Measurements from ENCODE around the gene C1orf50. TPM values are rescaled to one million over a fixed set of nuclear protein-coding genes. Genes with fewer than 3 reads are reported as not detected.

C1orf50 gene
- total and polyA plus RNA-seq, 2 of the 4 experiments (the other 2 are of a cell fraction): 2.0 to 6.0 TPM

DNA sequence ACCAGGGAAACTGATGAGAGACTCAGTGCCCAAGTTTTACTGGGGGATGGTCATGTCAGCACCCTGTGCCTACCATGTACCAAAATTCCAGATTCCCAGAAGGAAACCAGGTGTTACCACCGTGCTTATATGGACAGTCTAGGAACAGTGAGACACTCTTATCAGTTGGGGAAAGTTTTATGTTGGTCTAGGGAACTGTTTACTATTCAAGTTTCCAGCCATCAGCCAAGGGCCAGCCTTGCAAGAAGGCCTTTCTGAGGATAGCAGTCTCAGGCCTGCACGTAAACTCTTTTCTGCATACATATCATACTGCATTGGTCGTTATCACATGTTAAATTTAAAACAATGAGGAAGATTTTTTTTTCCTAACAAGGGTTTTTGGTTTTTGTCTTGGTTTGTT is 30.4 kb downstream of the C1orf50 start:
- Histone ChIP-seq H3K4ac (ENCODE audit: low read depth, low read length) (no peak overlapping the region), H2AK5ac (ENCODE audit: low read depth, low read length) (no peak overlapping the region), H3K4me1 (ENCODE audit: control insufficient read depth, insufficient read depth, low read length) (no peaks in the 10 kb centered on the region), H2BK15ac (ENCODE audit: low read depth, low read length) (no peak overlapping the region), H3K36me3 (ENCODE audit: control insufficient read depth, insufficient read depth, low read length) (no peaks in the 10 kb centered on the region), H4K20me1 (ENCODE audit: insufficient read depth, low read length) (no peaks in the 10 kb centered on the region), H3K4me2 (ENCODE audit: low read depth, low read length) (no peak overlapping the region), H3K79me1 (ENCODE audit: low read depth in 1 of 2, low read length in 2 of 2) (no peaks in the 10 kb centered on the region), H2AK9ac (replicated peaks; ENCODE audit: low read depth, low read length, poor library complexity) (no peak overlapping the region), H4K5ac (ENCODE audit: low read depth, low read length) (no peak overlapping the region), H3K9me1 (ENCODE audit: insufficient read depth, low read length) (no peaks in the 10 kb centered on the region), H3K23ac (ENCODE audit: low read depth, low read length) (no peak overlapping the region), H3K4me3 (ENCODE audit: insufficient read depth, low read depth, low read length) (no peak overlapping the region), H3K14ac (replicated peaks; ENCODE audit: low read depth, low read length) (no peak overlapping the region), H3K56ac (ENCODE audit: extremely low read depth, insufficient read depth, low read length) (no peak overlapping the region), H3K18ac (ENCODE audit: low read depth, low read length) (no peak overlapping the region), H3K9me3 (ENCODE audit: control insufficient read depth, insufficient read depth, low read length) (no peaks in the 10 kb centered on the region), H3K27ac (ENCODE audit: insufficient read depth, low read length) (no peak overlapping the region), H2BK20ac (ENCODE audit: low read depth, low read length) (no peak overlapping the region), H4K91ac (ENCODE audit: insufficient read depth, low read depth, low read length) (no peak overlapping the region), H2AFZ (replicated peaks; ENCODE audit: low read length, poor library complexity) (no peak overlapping the region), H3K27me3 (ENCODE audit: control insufficient read depth, insufficient read depth, low read length) (peaks cover 7% of the 10 kb centered on the region), H3K9ac (ENCODE audit: low read depth, low read length) (no peak overlapping the region), H4K8ac (ENCODE audit: low read depth in 2 of 2, low read length in 2 of 2) (no peak overlapping the region), H2BK120ac (ENCODE audit: low read depth, low read length) (no peak overlapping the region), H2BK5ac (ENCODE audit: low read depth, low read length, poor library complexity, severe bottlenecking) (no peak overlapping the region)
- in situ Hi-C loops (cut with MboI; ENCODE audit: low sequenced_read_pairs): no loop called here
- no CpG with 5 or more reads among the region's 3 CpGs for WGBS, 2 experiments (ENCODE audit: extremely low coverage in 2 of 2, insufficient read length in 1 of 2)
- intact Hi-C loops (cut with micrococcal nuclease): no loop called here
- dilution Hi-C loops (cut with HindIII; ENCODE audit: low sequenced_read_pairs, unreplicated experiment): no loop called here
- ChIA-PET POLR2A (ENCODE audit: unreplicated experiment) (no interaction called here), CTCF (interaction anchor here (1.4 kb wide), 1 partner anchor 10 kb away, joined by 3 read pairs; no protein-coding TSS in a partner anchor)
- BruUV-seq (replicated peaks): no TSS peak
- ATAC-seq (ENCODE audit: low read depth) (no peak), DNase-seq (no peak)
- no peak for TF ChIP-seq RFX5 (IDR thresholded peaks at IDR 0.05; ENCODE audit: low read depth, low read length)
- TF ChIP-seq, protein P1, sequence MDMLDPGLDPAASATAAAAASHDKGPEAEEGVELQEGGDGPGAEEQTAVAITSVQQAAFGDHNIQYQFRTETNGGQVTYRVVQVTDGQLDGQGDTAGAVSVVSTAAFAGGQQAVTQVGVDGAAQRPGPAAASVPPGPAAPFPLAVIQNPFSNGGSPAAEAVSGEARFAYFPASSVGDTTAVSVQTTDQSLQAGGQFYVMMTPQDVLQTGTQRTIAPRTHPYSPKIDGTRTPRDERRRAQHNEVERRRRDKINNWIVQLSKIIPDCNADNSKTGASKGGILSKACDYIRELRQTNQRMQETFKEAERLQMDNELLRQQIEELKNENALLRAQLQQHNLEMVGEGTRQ (IDR thresholded peaks at IDR 0.05; ENCODE audit: low read depth, low read length): no peak
- TF ChIP-seq BHLHE40 (IDR thresholded peaks at IDR 0.05; ENCODE audit: low read depth, low read length): no peak
- no peak for TF ChIP-seq NFE2L2 (IDR thresholded peaks at IDR 0.05; ENCODE audit: low read depth, low read length)
- no peak for TF ChIP-seq CHD1 (IDR thresholded peaks at IDR 0.05; ENCODE audit: low read depth, low read length)
- TF ChIP-seq FOS (IDR thresholded peaks at IDR 0.05; ENCODE audit: low read depth, low read length): no peak
- TF ChIP-seq CEBPB (IDR thresholded peaks at IDR 0.05; ENCODE audit: low read depth, low read length): no peak
- no peak for TF ChIP-seq SMC3 (IDR thresholded peaks at IDR 0.05; ENCODE audit: low read depth, low read length)
- no peak for TF ChIP-seq RCOR1 (IDR thresholded peaks at IDR 0.05; ENCODE audit: insufficient replicate concordance, low read length)
- no peak for TF ChIP-seq MXI1 (IDR thresholded peaks at IDR 0.05; ENCODE audit: borderline replicate concordance, low read depth, low read length)
- TF ChIP-seq POLR2A (IDR thresholded peaks at IDR 0.05; ENCODE audit: low read depth, low read length): no peak
- no peak for TF ChIP-seq RAD21 (IDR thresholded peaks at IDR 0.05; ENCODE audit: low read length)
- TF ChIP-seq, protein P2, sequence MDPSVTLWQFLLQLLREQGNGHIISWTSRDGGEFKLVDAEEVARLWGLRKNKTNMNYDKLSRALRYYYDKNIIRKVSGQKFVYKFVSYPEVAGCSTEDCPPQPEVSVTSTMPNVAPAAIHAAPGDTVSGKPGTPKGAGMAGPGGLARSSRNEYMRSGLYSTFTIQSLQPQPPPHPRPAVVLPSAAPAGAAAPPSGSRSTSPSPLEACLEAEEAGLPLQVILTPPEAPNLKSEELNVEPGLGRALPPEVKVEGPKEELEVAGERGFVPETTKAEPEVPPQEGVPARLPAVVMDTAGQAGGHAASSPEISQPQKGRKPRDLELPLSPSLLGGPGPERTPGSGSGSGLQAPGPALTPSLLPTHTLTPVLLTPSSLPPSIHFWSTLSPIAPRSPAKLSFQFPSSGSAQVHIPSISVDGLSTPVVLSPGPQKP (IDR thresholded peaks at IDR 0.05; ENCODE audit: borderline replicate concordance, low read depth, low read length): no peak
- no peak for TF ChIP-seq MAZ (IDR thresholded peaks at IDR 0.05; ENCODE audit: borderline replicate concordance, low read depth, low read length)
- no peak for TF ChIP-seq MAFK (IDR thresholded peaks at IDR 0.05; ENCODE audit: low read depth, low read length)
- TF ChIP-seq, protein P3, sequence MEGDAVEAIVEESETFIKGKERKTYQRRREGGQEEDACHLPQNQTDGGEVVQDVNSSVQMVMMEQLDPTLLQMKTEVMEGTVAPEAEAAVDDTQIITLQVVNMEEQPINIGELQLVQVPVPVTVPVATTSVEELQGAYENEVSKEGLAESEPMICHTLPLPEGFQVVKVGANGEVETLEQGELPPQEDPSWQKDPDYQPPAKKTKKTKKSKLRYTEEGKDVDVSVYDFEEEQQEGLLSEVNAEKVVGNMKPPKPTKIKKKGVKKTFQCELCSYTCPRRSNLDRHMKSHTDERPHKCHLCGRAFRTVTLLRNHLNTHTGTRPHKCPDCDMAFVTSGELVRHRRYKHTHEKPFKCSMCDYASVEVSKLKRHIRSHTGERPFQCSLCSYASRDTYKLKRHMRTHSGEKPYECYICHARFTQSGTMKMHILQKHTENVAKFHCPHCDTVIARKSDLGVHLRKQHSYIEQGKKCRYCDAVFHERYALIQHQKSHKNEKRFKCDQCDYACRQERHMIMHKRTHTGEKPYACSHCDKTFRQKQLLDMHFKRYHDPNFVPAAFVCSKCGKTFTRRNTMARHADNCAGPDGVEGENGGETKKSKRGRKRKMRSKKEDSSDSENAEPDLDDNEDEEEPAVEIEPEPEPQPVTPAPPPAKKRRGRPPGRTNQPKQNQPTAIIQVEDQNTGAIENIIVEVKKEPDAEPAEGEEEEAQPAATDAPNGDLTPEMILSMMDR (conservative IDR thresholded peaks at IDR 0.05; ENCODE audit: low read depth, low read length): no peak
